Raji (cell line): ENCODE results near the gene OR4D5.

ENCODE experiments used
- POLR2A ChIP-seq: IDR thresholded peaks from 2 replicates; pipeline ENCODE4 v1.6.1; 2011; ENCODE audit warnings: low read depth, low read length, control low read depth; ENCODE audit not compliant: insufficient read depth

OR4D5 gene

DNA sequence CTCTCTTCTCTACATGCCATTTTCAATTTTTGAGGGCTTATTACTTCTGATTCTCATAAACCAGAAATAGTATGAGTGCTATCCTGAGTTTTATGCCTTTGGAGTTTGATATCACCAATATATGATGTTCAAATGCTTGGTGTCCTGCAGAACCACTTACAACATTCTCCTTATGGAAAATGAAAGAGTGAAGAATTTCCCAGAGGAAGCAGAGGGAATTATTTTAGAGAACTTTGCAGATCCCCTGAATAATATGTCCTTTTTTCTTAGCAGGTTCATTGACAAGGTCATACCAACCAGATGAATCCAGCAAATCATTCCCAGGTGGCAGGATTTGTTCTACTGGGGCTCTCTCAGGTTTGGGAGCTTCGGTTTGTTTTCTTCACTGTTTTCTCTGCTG is at the start of gene OR4D5:
Gene OR4D5, plus strand, starts transcription at position 301 of the 400 bp plus-strand sequence. Its CDS starts 0 bp downstream, at position 301.
- TF ChIP-seq POLR2A = no peak

DNA sequence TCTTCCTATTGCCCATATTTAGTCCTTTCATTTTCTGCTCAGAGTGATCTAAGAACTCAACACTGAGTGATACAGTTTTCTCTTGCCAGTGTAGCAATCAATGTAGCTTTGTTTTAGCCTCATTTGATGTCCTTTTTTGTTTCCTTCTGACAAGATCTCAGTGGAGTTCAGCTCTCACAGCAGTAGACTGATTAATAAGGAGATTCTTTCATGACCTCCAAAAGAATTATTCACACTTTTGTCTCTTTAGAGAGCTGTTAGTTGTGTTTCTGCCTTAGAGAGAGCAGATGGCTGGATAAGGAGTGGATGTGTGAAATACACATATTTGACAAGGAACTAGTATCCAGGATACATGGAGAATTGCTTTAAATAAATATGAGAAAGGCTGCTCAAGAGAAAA is 47.4 kb upstream of the OR4D5 start:
- TF ChIP-seq POLR2A = no peak

DNA sequence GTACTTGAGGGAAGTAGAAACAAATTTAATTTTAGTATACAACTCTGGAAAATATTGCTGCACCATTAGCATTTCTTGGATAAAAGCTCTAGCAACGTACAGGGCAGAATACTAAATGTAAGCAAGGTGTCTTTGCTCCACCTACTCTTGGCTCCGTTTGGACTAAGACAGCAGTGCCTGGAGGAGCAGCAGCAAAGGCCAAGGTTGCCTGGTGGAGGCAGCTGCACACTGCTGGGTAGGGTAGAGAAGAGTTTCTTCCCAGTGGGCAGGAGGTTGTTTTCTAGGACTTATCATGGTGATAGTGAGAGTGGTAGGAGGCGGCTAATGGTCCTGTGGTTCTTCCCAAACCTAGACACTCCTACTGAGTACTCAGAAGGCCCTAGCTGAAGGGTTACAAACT is 39.6 kb upstream of the OR4D5 start:
- TF ChIP-seq POLR2A = no peak

DNA sequence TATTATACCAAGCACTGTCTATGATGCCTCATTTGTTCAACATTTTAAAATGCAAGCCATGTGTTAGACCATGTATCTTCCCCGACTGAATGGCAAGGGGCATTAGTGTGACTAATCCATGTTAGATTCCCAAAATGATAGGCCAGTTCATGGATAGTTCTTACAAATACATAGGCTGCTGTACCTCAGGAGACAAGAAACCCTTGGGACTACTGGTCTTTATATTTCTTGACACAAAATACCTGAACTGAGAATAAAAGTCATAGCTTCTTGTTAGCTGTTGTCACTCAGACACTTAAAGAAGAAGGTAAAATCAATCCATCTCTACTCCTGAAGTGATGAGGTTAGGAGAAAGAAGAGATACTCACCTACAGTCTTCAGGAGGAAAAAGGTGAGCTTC is 37.5 kb upstream of the OR4D5 start, which contains the start of gene OR8D4:
Gene OR8D4, plus strand, starts transcription at position 301 of the 400 bp plus-strand sequence. CDS start 4,265 bp downstream, outside the sequence.
- TF ChIP-seq POLR2A = no peak

DNA sequence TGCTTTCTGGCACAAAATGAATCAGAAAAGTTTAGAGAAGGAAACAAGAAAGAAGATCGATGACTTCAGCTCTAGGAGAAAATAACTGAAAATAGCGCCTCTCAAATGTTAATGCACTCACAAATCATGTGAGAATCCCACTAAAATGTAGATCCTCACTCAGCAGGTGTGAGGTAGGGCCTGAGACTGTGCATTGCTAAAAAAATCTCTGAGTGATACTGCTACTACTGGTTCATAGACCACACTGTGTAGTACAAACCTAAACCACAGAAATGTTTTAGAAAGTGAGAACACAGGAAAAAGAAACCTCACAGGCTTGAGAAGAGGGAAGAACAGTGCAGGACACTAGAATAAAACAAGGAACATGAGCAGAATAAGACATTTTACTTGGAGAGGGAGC is 35.5 kb upstream of the OR4D5 start:
- no peak for TF ChIP-seq POLR2A

DNA sequence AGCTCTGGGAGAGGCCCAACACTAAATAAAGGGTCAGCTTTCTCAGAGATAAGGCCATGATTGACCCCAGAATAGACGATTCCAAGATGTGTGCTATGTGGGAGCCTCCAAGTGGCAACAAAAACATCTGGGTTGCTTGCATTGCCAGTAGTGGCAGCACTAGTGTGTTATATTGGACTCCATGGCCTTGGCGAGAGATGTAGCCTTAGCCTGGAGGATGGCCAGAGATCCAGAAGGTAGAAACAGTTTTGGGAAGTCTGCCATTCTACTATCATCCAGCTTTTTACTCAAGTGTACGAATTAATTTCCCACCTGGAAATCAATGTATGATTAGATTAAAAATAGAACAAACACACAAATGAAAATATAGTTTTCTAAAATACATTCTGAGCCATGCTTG is 34.5 kb upstream of the OR4D5 start:
- no peak for TF ChIP-seq POLR2A

DNA sequence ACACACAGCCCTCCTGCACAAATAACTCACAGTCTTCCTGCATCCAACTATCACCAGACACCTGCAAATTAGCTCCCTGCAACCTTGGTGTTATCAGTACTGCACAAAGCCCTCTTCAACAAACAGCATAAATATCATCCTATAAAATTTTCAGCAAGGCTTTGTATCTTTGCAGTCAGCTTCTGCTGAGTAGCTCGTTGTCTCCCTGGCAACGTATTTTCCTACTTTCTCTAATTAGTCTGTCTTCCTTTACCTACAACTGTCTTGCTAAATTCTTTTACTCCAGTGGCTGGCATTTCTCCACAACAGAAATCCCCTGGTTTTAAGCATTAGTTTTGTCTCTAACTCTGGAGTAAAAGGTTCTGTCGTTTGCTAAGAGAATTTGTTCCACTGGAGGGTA is 33.6 kb upstream of the OR4D5 start:
- TF ChIP-seq POLR2A = no peak

DNA sequence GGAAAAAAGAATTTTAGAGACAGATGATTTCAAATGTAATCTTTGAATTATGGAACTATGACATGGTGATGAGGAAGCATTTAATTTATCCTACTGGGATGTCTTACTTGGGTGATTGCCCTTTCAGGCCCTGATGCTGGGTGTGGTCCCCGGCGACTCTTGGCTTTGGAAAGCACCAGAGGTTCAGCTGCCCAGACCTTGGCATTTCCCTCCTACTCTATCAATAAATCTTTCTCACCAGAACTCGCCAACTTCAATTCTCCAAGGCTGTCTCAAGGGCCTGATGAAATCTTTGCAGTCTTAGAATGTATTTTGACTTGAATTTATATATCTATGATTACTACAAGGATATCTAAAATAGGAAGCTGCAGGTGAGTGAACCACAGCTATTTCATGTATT is 18.5 kb upstream of the OR4D5 start:
- no peak for TF ChIP-seq POLR2A

DNA sequence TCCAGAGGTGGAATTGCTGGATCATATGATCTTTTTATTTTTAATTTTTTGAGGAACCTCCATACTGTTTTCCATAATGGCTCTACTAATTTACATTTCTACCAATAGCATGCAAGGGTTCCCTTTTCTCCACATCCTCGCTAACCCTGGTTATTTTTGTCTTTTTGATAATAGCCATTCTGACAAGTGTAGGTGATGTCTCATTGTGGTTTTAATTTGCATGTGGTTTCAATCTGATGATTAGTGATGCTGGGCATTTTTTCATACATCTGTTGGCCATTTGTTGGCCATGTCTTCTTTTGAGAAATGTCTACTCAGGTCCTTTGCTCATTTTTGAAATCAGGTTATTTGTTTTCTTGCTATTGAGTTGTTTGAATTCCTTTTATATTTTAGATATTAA is 15.4 kb upstream of the OR4D5 start:
- TF ChIP-seq POLR2A = no peak

DNA sequence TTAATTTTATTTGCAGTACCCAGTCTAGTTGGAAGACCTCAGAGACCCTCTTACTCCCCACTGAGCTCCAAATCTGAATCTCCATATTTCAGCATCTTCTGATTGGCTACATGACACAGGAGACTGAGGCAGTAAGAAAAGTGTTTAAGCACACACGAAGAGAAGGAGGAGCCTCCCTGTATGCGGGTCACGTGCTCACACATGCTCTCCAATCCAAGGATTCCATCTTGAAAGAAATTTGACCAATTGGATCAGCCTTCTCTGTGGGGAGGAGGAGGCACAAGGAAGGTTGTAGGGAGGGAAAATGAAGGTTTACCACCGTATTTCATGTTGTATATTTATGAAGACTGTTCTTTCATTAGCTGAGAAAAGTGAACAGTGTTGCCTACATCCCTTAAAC is 3.0 kb downstream of the OR4D5 start:
- no peak for TF ChIP-seq POLR2A

DNA sequence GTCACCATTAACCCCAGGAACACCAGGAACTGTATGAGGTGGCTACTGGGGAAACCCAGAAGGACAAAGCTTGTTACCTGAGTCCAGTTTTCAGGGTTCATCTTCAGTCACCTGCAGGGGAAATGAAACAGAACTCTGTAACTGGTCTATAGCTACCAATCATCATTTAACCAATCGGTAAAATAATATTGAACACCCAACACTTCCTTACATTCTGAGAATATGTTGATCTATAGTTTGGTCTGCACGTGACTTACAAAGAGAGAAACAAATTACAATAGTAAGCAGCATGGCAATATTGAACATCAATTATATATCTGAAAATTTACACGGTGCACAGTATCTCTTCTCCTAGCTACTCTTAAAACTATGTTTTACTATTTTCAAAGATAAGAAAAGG is 4.3 kb downstream of the OR4D5 start, which contains the start of gene OR6T1:
Gene OR6T1, minus strand, starts transcription at position 101 of the 400 bp plus-strand sequence. Its CDS starts 0 bp downstream, at position 101.
- TF ChIP-seq POLR2A = no peak

DNA sequence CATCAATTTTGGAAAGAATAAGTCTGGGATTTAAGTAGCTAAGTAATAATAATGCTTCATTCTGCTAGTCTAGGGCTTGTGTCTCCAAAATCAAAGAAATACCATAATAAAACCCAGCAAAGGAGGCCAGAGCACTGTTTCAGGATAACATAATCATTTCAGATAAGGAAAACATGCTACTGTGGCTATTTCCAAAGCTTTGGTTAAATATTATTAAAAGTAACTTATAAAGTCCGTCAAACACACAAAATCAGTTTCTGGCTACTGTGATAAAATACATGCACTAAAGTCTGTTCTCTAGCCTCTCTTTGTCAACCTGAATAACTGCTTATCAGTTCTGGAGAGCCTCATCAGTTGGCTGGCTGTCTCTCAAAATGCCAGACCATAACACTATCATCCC is 5.7 kb downstream of the OR4D5 start:
- TF ChIP-seq POLR2A = no peak

DNA sequence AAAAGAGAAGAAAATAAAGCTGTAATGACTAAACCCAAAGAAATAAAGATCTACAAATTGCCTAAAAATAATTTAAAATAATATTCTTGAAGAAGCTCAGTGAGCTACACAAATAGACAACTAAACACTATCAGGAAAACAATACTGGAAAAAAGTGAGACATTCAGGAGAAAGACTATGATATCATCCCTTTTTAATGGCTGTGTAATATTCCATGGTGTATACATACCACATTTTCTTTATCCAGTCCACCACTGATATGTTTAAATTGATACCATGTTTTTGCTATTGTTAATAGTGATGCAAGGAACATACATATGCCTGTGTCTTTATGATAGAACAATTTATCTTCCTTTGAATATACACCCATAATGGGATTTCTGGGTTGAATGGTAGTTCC is 17.3 kb downstream of the OR4D5 start:
- TF ChIP-seq POLR2A = no peak

DNA sequence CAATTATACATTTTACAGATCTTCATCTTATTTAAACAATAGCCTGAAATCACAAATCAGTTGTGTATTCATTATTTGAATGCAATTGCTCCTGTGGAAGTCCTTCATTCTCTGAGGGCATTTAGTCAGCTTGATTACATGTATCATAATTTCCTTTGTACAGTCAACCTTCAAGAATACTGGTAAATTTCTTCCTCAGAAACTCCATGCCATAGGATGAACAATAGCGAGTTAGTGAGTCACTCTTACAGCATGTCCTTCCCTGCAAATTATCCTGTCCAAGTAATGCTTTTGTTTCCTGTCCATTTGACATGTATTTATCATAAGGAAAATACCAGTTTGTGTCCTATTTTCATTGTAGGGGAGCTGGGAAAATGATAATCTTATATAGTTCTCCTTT is 34.4 kb downstream of the OR4D5 start:
- TF ChIP-seq POLR2A = no peak

DNA sequence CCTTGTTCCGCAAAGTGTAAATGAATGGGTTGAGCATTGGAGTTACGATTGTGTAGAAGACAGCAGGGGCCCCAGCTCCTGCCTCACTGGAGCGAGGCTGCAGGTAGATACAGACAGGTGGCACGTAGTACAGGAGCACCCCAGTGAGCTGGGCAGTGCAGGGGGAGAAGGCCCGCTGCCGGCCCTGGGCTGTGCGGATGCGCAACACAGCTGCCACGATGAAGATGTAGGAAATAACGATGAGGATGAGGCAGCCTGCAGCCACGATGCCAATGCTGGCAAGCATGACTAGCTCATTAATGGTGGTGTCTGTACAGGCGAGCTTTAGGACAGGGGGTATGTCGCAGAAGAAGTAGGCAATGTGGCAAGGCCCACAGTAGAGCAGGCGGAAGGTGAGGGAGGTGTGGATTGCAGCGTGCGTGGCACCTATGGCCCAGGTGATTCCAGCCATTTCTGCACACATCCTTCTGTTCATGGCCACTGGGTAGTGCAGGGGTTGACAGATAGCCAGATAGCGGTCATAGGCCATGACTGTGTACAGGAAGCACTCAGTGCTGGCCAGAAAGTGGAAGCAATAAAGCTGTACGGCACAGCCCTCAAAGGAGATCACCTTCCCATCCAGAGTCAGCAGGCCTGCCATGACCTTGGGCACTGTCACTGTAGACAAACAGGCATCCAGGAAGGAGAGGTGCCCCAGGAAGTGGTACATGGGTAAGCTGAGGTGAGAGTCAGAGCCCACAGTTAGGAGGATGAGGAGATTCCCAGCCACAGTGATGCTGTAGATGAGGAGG is 37.5 kb downstream of the OR4D5 start:
- TF ChIP-seq POLR2A = no peak

DNA sequence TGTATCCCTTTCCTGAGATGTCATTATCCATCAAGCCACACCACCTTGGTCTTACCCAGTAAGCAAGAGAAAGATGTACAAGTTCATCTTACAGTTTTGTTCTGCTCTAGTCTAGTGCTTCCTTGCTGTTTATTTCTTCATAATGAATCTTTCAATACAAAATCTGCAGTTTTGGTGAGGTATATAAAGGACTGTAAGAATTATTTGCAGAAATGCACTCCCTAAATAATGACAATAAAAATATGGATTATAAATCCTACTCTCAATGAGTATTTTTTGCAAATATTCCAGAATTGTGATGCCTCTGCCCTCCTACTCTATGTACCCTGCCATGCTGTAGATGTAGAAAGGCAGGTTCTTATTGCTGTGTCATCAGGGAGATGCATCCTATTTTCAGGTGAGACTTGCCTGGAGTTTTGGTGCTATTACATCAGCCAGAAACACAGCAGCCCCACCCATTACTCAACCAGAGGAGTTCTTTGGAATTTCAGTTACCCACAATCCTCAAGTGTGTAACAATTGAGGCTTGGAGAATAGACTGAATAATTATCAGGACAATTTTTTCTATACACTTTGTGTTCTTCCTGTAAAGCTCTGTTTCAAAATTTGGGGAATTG is 38.4 kb downstream of the OR4D5 start, which contains the start of gene OR10S1:
Gene OR10S1, minus strand, starts transcription at position 51 of the 617 bp plus-strand sequence. CDS start 117 bp downstream, outside the sequence.
- no peak for TF ChIP-seq POLR2A
